SU-DHL-6 (cell line): ENCODE data around the gene SLC66A1.

ENCODE experiments used
- H2AFZ ChIP-seq: fragments of 200-600 bp; sonication (generic); 2 replicates; pipeline ENCODE4 v1.6.1; 2014; ENCODE audit warnings: low read depth, mild to moderate bottlenecking, moderate library complexity, mixed read lengths, antibody characterized with exemption, low read length; ENCODE audit not compliant: severe bottlenecking
- H3F3A ChIP-seq: fragments of 200-600 bp; shearing (Covaris generic); 2 replicates; pipeline ENCODE4 v1.6.0; 2016; ENCODE audit warnings: antibody characterized with exemption, mild to moderate bottlenecking; ENCODE audit not compliant: insufficient read depth
- H3K27ac ChIP-seq: fragments of 200-600 bp; sonication (generic); 2 replicates; pipeline ENCODE4 v1.5.1; 2016; ENCODE audit warnings: low read depth, mild to moderate bottlenecking, low read length, moderate library complexity, mixed read lengths
- H3K27me3 ChIP-seq: fragments of 200-600 bp; sonication (generic), shearing (Covaris generic); 2 replicates; pipeline ENCODE4 v1.6.0; 2014; ENCODE audit warnings: mild to moderate bottlenecking, low read length
- H3K36me3 ChIP-seq: fragments of 200-600 bp; sonication (generic); 2 replicates; pipeline ENCODE4 v1.6.1; 2014; ENCODE audit warnings: mild to moderate bottlenecking, low read length, mixed read lengths
- H3K4me2 ChIP-seq: fragments of 300-600, 200-600 bp; shearing (Covaris generic), sonication (generic); 2 replicates; pipeline ENCODE4 v1.6.0; 2014; ENCODE audit warnings: low read length, low read depth, mild to moderate bottlenecking; ENCODE audit not compliant: poor library complexity, severe bottlenecking
- H3K4me3 ChIP-seq: fragments of 200-600 bp; sonication (generic); 2 replicates; pipeline ENCODE4 v1.5.1; 2014; ENCODE audit warnings: antibody characterized with exemption, low read length, mild to moderate bottlenecking, mixed read lengths; ENCODE audit not compliant: insufficient read depth, poor library complexity, severe bottlenecking
- H3K79me2 ChIP-seq: fragments of 200-600 bp; sonication (generic); 2 replicates; pipeline ENCODE4 v1.6.1; 2014; ENCODE audit warnings: mild to moderate bottlenecking, low read length, moderate library complexity; ENCODE audit not compliant: insufficient read depth
- H3K9ac ChIP-seq: fragments of 200-600 bp; sonication (generic); 2 replicates; pipeline ENCODE4 v1.7.0; 2014; ENCODE audit warnings: mild to moderate bottlenecking, low read length
- H3K9me2 ChIP-seq: fragments of 200-600 bp; sonication (generic); replicated peaks from 2 replicates; pipeline ENCODE4 v1.6.1; 2014; ENCODE audit warnings: low read length; ENCODE audit not compliant: insufficient read depth
- H3K9me3 ChIP-seq: fragments of 200-600 bp; sonication (generic); 2 replicates; pipeline ENCODE4 v1.6.1; 2014; ENCODE audit warnings: low read length, mixed read lengths; ENCODE audit not compliant: insufficient read depth
- H4K20me1 ChIP-seq: fragments of 200-600 bp; sonication (generic); 2 replicates; pipeline ENCODE4 v1.6.1; 2014; ENCODE audit warnings: low read depth, mild to moderate bottlenecking, antibody characterized with exemption, low read length, moderate library complexity, mixed read lengths
- EZH2phosphoT487 ChIP-seq: fragments of 200-600 bp; sonication (generic), shearing (Covaris generic); conservative IDR thresholded peaks from 2 replicates; pipeline ENCODE4 v1.6.1; 2018; ENCODE audit warnings: mild to moderate bottlenecking, antibody characterized with exemption, low read length, moderate library complexity, mixed read lengths
- TF ChIP-seq, protein P1 (sequence below): fragments of 200-600 bp; sonication (generic); IDR thresholded peaks from one replicate; pipeline ENCODE4 v1.5.1; 2017; ENCODE audit warnings: antibody characterized with exemption, mild to moderate bottlenecking, low read length, moderate library complexity; ENCODE audit not compliant: insufficient read depth, poor library complexity, severe bottlenecking

Gene SLC66A1

DNA sequence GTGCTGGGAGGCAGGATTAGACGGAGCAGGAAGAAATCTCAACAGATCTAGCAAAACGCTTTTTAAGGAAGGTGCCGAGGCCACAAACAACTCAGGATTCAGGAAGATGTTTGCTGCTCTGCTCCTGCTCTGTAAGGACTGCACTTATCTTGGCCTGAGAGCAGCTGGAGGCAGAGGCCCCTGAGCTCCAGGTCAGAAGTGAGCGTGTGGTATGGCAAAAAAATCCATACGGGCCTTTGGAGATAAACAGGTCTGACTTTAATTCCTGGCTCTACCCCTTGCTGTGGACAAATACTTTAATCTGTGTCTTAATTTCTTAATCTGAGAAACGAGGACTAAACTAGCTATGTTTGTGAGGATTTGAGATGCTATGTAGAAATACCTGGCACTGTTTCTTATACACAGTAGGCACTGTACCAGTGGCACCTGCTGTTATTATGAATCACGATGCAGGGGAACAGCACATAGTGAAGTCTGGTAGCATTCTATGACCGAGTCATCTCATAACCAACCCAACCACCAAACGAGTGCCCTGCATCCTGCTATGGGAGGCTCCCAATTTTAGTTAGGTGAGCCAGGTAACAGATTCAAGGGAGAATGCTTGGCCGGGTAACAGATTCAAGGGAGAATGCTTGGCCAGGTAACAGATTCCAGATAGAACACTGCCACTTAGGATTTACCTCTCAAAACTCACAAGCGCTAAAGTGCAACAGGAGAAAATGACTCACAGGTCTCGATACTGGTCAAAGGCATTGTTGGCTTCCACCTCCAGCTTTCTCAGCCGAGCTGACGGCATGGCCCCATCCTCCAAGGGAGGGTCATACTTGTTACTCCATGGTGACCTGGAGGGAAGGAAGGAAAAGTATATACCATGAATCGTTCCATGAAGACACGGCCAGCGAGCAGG, 65.9 kb downstream of the SLC66A1 start:
- Histone ChIP-seq H3K27ac (no peak overlapping the region), H4K20me1 (no peaks in the 10 kb centered on the region), H2AFZ (no peak overlapping the region), H3K9me3 (no peaks in the 10 kb centered on the region), H3K4me3 (no peak overlapping the region), H3K79me2 (no peaks in the 10 kb centered on the region), H3K9me2 (no peaks in the 10 kb centered on the region), H3K4me2 (no peak overlapping the region), H3F3A (no peaks in the 10 kb centered on the region), H3K9ac (no peak overlapping the region), H3K36me3 (no peaks in the 10 kb centered on the region), H3K27me3 (no peaks in the 10 kb centered on the region)
- no peak for TF ChIP-seq EZH2phosphoT487
- TF ChIP-seq, protein P1, sequence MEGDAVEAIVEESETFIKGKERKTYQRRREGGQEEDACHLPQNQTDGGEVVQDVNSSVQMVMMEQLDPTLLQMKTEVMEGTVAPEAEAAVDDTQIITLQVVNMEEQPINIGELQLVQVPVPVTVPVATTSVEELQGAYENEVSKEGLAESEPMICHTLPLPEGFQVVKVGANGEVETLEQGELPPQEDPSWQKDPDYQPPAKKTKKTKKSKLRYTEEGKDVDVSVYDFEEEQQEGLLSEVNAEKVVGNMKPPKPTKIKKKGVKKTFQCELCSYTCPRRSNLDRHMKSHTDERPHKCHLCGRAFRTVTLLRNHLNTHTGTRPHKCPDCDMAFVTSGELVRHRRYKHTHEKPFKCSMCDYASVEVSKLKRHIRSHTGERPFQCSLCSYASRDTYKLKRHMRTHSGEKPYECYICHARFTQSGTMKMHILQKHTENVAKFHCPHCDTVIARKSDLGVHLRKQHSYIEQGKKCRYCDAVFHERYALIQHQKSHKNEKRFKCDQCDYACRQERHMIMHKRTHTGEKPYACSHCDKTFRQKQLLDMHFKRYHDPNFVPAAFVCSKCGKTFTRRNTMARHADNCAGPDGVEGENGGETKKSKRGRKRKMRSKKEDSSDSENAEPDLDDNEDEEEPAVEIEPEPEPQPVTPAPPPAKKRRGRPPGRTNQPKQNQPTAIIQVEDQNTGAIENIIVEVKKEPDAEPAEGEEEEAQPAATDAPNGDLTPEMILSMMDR, result no peak
